ENCODE data around the gene ZNF536.
"Not testable (repeated sequence)": the region's sequence is repeated elsewhere in the genome, so short reads cannot be mapped to it uniquely, and the experiment has no call there.

ZNF536 gene

DNA sequence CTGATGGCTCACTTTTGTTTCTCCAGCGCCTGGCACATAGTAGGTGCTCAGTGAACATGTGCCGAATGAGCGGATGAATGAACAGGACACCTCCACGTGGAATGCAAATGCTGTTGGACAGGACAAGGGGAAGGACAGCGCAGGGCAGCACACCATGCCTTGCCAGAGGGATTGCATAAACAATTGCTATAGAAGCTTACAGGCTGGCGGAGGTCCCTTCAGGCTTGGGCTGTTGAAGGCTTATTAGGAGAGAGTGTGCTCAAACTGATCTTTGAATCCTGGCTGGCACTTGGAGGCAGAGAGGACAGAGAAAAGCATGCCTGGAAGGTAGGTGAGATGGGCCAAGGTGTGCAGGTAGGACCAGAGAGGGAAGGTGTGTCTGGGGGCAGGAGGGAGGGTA lies 35.9 kb upstream of the ZNF536 start:
- no peak for DNase-seq
- H3K27ac Mint-ChIP-seq: no peak overlapping the region
- H3K36me3 Mint-ChIP-seq (ENCODE audit: low read depth): no peaks in the 10 kb centered on the region
- H3K27me3 Mint-ChIP-seq: no peaks in the 10 kb centered on the region
- H3K9me3 Mint-ChIP-seq: no peaks in the 10 kb centered on the region
- no peak overlapping the region for H3K4me3 Mint-ChIP-seq
- H3K4me1 Mint-ChIP-seq (ENCODE audit: low read depth): no peaks in the 10 kb centered on the region

DNA sequence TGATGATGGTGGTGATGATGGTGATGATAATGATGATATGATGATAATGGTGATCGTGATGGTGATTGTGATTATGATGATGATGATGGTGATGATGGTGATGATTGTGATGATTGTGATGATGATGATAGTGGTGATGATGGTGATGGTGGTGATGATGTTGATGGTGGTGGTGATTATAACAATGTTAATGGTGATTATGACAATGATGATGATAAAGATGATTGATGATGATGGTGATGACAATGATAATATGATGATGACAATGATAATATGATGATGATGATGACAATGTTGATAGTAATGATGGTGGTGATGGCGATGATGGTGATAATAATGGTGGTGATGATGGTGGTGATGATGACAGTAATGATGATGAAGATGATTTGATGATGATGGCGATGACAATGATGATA lies 34.1 kb upstream of the ZNF536 start:
- no peaks in the 10 kb centered on the region for H3K9me3 Mint-ChIP-seq
- no peak overlapping the region for H3K4me3 Mint-ChIP-seq
- H3K27ac Mint-ChIP-seq: no peak overlapping the region
- no peaks in the 10 kb centered on the region for H3K27me3 Mint-ChIP-seq
- no peaks in the 10 kb centered on the region for H3K36me3 Mint-ChIP-seq (ENCODE audit: low read depth)
- no peak for DNase-seq
- no peaks in the 10 kb centered on the region for H3K4me1 Mint-ChIP-seq (ENCODE audit: low read depth)

DNA sequence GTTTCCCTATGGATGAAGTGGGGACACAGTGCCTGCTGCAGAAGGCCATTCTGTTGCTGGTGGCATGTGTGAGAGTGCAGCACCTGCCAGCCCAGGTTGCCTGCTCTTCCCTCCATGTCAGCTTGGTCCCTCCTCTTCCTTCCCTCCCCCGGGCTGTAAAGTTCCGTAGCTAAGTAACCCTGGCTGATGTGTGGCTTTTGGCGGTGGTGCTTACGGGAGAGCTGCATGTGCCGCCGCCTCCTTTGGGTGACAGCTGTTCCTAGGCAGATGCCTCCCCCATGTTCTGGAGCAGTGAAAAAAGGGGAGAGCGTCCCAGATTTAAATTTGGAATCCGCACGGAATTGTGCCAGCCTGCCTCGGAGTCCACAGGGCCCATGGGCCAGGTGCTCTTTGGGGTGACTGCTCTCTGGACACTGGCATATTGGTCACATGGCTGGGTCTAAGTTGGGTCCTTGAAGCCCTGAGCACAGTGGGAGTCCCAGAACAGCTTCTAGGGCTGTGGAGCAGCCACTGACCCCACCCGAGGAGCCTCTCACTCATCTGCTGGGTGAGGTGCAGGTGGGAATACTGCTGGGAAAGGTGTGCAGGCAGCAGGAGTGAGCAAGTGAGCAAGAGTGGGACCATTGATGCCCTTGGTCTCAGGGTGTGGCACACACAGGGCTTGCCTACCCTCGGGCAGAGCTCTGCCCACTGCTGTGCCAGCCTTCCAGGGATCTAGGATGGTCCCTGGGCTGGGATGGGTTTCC lies 33.1 kb upstream of the ZNF536 start:
- DNase-seq: no peak
- Mint-ChIP-seq H3K27me3 (no peaks in the 10 kb centered on the region), H3K4me1 (ENCODE audit: low read depth) (no peaks in the 10 kb centered on the region), H3K27ac (no peak overlapping the region), H3K9me3 (no peaks in the 10 kb centered on the region), H3K4me3 (no peak overlapping the region), H3K36me3 (ENCODE audit: low read depth) (no peaks in the 10 kb centered on the region)

DNA sequence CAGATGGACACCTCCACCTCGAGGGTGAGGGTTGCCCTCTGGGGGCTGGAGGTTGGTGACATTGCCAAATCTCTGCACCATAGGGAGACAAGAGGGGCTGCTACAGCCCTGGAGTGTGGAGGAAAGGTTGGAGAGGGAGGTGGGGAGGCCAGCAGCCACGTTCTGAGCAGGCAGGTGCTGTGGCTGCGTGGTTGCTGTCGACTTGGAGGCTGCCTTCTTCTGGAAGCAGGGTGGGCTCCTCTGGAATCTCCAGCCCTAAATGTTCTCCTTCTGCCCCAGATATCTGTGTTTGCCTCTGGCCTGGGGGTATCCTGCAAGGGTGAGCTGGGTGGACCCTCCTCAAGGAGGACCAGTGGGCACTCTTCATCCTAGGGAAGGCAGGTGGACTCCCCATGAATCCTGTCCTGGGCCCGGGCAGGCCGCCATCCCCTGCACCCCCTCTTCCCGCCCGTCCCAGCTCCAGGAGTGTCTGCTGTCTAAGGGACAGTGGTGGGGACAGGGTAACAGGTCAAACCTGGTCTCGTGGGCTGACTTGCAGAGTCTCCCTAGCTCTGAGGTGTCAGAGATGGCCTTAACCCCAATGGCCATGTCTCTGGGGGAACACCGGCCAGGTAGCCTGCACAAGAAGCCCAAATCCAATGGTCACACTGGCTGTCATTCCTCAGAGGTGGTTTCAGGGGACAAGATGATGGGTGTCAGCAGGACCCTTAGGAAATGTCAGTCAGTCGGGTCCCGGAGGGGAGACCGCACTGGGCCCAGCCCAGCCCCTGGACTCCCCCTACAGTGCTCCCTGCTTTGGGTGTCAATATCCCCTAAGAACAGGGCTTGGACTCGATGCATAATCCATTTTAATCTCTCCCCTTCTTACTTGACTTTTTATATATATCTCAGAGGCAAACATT lies 32.3 kb upstream of the ZNF536 start:
- no peaks in the 10 kb centered on the region for H3K27me3 Mint-ChIP-seq
- H3K4me3 Mint-ChIP-seq: no peak overlapping the region
- no peak for DNase-seq
- no peaks in the 10 kb centered on the region for H3K4me1 Mint-ChIP-seq (ENCODE audit: low read depth)
- no peaks in the 10 kb centered on the region for H3K36me3 Mint-ChIP-seq (ENCODE audit: low read depth)
- no peak overlapping the region for H3K27ac Mint-ChIP-seq
- no peaks in the 10 kb centered on the region for H3K9me3 Mint-ChIP-seq

DNA sequence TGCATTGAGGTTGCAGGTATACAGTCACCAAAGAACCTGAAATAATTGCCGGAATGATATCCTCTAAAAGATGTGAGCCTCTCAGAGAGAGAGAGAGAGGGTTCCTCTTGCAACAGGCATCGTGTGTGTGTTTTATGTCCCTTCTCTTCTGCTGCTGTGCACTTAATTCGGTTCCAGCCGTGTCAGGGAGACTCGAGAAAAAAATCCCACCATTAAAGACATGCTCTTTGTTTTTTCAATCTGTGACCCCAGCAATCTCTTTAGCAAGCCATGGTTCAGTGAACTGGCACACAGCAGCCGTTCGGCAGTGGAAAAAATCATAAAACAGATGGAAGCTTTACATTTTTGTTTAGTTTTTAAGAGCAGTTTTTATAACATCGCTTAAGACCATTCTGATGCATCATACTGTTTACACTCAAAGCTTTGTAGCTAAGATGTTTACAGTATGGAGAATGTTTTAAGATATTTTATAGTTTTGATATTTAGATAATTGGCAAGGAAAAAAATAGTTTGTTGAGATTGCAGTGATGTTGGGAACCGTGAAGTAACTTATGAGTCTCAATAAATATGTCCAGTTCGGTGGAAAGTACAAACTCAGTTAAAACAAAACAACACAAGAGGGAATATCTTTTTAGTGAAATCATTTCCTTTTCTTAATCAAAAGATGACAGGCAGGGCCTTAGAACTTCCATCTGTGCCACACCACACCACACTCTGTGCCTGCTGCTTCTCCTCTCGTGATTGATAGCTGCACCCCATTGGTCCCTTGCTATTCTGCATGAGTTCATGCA lies 31.2 kb upstream of the ZNF536 start:
- H3K27ac Mint-ChIP-seq: no peak overlapping the region
- no peak overlapping the region for H3K4me3 Mint-ChIP-seq
- no peaks in the 10 kb centered on the region for H3K36me3 Mint-ChIP-seq (ENCODE audit: low read depth)
- H3K27me3 Mint-ChIP-seq: no peaks in the 10 kb centered on the region
- H3K4me1 Mint-ChIP-seq (ENCODE audit: low read depth): no peaks in the 10 kb centered on the region
- no peaks in the 10 kb centered on the region for H3K9me3 Mint-ChIP-seq
- no peak for DNase-seq

DNA sequence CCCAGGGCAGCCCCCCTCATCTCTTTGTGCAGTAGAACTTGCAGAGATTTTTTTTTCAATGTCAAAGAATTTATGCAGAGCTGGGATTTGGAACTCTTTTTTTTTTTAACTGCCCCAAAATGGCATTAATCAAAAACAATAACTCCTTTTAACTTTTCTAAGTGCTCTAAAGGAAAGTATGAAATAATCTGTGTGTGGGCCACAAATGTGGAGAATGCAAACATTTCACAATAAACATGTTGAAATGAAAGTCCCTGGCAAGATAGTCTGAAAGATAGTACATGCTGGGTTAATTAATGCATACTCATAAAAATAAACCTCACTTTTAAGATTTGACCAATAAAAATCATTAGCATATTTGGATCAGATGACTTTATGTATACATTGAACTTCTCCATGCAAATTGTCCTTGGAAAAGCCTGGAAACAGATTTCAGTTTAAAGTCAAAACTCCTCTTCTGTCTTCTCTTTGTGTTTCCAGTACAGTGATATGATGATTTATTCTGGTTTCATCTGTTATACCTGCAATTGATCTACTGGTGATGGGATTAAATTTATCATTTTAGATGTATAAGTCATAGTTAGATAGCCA lies 30.5 kb upstream of the ZNF536 start:
- H3K27me3 Mint-ChIP-seq: no peaks in the 10 kb centered on the region
- no peaks in the 10 kb centered on the region for H3K4me1 Mint-ChIP-seq (ENCODE audit: low read depth)
- no peaks in the 10 kb centered on the region for H3K9me3 Mint-ChIP-seq
- no peak overlapping the region for H3K4me3 Mint-ChIP-seq
- no peak overlapping the region for H3K27ac Mint-ChIP-seq
- H3K36me3 Mint-ChIP-seq (ENCODE audit: low read depth): no peaks in the 10 kb centered on the region
- no peak for DNase-seq

DNA sequence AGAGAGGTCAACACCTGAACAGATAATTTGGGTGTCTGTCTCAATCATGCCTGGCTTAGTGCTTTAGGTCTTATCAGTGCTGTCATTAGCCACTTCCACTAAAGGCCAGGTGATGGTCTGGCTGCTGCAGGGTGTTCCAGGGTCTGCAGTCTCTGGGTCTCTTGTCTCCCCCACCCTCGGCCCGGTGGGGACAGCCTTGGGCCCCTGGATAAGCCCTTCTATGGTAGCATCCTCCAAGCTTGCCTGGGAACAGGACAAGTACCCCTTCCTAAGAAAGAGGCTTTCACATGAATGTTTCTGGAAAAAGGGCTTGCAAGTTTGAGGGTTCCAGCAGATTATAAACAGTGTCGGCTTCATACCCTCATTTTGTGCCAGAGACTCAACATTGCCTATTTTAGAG lies 29.3 kb upstream of the ZNF536 start:
- Mint-ChIP-seq H3K36me3 (ENCODE audit: low read depth) (no peaks in the 10 kb centered on the region), H3K4me1 (ENCODE audit: low read depth) (no peaks in the 10 kb centered on the region), H3K27ac (no peak overlapping the region)

DNA sequence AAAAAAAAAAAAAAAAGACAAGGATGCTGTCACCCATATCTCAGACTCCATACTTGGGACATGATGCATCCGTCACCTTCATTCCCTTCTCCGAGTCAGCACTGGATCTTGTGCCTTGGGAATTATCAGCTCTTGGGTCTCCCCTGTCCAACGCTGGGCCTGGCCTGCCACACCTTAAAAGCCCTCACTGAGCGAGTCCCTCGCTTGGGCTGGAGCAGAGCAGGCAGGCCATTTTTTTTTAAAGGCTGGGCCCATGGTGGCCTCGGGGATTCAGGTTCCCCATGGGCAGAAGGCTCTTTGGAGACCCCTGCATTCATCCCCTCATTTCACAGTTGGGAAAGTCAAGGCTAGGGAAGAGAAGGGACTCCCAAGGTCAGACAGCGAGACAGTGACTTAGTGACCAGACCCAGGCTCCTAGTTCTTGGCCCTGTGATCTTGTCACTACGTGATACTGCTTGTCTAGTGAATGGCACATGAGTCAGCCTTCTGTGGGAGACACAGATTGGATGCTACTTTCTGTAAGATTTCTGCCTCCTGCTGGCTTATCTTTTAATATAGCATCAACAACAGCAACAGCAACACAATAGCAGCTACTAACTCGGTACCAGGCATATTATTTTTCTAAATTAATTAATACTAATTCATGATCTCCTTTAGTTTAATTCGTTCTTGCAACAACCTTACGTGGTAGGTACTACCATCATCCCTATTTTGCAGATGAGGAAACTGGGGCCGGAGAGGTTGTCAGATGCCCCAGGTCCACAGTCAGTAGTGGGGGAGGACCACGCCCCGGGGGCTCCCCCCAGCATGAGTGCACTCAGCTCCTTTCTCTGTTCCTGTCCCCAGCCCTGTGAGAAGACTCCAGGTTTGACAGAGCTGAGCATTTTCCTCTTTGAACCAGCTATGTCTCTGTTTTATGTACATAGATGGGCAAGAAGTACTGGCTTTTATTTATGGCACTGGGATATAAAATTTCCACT lies 27.4 kb upstream of the ZNF536 start:
- H3K27me3 Mint-ChIP-seq: peaks cover 3% of the 10 kb centered on the region
- H3K4me1 Mint-ChIP-seq (ENCODE audit: low read depth): no peaks in the 10 kb centered on the region
- H3K4me3 Mint-ChIP-seq: no peak overlapping the region
- H3K9me3 Mint-ChIP-seq: no peaks in the 10 kb centered on the region
- H3K36me3 Mint-ChIP-seq (ENCODE audit: low read depth): no peaks in the 10 kb centered on the region
- no peak overlapping the region for H3K27ac Mint-ChIP-seq
- DNase-seq: no peak

More for the DNA sequence above, 29.3 kb upstream of the ZNF536 start:
- no peak overlapping the region for H3K4me3 Mint-ChIP-seq
- H3K27me3 Mint-ChIP-seq: no peaks in the 10 kb centered on the region
- no peak for DNase-seq
- no peaks in the 10 kb centered on the region for H3K9me3 Mint-ChIP-seq

DNA sequence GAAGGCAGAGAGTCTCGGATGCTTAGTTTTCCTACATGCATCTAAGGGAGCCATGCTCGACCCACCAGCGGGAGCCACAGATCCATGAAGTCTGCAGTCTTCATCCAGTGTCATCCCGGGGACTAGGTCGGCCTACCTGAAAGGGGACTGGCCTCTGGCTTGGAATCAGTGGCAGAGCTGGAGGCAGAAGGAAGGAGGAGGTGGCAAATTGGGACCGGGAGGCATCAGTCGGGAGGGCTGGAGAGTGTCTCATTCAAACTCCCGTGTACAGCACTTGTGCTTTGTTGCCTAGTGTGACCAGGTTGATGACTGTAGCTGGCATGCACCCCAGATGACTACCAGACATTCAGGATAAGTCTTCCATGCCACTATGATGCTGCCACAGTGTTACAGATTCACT lies 26.5 kb upstream of the ZNF536 start:
- DNase-seq: no peak
- no peak overlapping the region for H3K27ac Mint-ChIP-seq
- no peaks in the 10 kb centered on the region for H3K4me1 Mint-ChIP-seq (ENCODE audit: low read depth)
- H3K9me3 Mint-ChIP-seq: no peaks in the 10 kb centered on the region
- H3K4me3 Mint-ChIP-seq: no peak overlapping the region
- no peaks in the 10 kb centered on the region for H3K36me3 Mint-ChIP-seq (ENCODE audit: low read depth)
- peaks cover 3% of the 10 kb centered on the region for H3K27me3 Mint-ChIP-seq

DNA sequence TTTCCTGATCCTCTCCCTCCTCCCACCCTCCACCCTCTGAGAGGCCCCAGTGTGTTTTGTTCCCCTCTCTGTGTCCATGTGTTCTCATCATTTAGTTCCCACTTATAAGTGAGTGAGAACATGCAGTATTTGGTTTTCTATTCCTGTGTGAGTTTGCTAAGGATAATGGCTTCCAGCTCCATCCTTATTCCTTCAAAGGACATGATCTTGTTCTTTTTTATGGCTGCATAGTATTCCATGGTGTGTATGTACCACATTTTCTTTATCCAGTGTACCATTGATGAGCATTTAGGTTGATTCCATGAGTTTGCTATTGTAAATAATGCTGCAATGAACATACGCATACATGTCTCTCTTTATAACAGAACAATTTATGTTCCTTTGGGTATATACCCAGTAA lies 25.7 kb upstream of the ZNF536 start:
- H3K9me3 Mint-ChIP-seq; H3K4me1 Mint-ChIP-seq (ENCODE audit: low read depth); H3K27me3 Mint-ChIP-seq; DNase-seq; H3K36me3 Mint-ChIP-seq (ENCODE audit: low read depth); H3K27ac Mint-ChIP-seq; H3K4me3 Mint-ChIP-seq: not testable (repeated sequence)

DNA sequence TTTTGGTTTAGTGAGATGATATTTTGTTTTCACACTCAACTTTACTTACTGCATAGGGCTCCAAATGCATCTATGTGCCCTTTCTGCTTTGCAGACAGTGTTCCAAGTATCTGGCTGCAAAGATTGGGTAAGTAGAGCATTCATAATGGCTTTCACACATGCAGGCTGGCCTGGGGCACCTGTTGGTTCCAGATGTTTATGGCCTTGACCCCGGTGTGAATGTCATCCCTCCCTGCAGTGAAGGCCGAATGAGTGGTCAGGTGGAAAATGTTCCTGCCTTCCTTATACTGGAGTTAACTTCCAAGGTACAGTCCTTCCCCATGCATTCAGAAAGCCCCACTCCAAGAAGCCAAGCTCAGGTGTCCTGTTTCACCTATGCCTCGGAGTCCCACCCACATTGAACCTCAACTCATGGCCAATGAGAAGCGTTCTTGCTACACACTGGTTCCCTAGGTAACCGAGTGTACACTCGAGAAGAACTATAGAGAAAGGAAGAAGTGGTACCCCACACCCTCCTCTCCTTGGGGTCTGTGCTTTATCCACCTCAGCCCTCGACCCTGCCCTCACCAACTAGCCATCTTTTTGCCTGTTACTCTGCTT lies 23.0 kb upstream of the ZNF536 start:
- Mint-ChIP-seq H3K27ac (no peak overlapping the region), H3K36me3 (ENCODE audit: low read depth) (no peaks in the 10 kb centered on the region), H3K27me3 (peaks cover 6% of the 10 kb centered on the region), H3K4me1 (ENCODE audit: low read depth) (peaks cover 3% of the 10 kb centered on the region), H3K4me3 (no peak overlapping the region), H3K9me3 (no peaks in the 10 kb centered on the region)
- DNase-seq: no peak

DNA sequence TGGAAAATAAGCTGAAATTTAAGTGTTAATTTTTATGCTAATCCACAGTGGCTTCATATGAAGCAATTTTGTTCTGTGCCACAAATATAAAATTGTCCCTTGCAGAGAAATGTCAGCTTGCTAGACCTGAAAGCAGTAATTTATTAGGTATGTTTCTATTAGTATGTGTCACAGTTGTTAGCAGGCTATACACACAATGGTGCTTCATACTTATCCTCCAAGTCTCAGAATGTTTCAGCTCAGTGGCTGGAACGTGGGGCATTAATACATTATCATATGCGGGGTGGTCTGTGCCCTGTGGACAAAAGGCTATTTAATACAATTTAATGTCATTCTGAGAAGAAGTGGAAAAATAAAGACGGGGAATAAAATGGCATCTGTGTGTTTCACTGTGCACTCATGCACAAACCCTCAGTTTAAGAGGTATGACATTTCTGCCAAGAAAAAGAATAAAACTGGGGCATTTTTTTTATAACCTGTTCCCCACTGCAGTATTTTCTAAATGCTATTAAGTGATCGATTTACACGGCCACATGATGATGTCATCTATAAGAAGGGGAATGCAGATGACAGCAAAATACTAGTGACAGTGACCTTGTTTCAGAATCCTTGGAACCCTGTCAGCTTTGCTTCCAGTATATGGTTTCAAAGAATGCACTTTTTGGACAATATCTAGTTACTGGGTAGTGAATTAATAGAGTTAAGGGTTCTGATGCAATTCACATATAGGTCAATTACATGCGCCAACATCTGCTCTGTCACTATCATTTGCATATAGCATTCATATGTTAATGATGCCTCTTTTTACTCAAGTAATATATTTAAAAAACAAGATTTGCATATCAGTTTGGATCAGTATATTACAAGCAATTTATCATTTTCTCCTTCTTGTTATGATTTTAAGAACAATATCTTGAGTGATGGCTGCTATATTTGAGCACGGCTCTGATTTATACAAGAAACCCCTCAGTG lies 21.2 kb upstream of the ZNF536 start:
- H3K4me3 Mint-ChIP-seq: no peak overlapping the region
- peaks cover 3% of the 10 kb centered on the region for H3K4me1 Mint-ChIP-seq (ENCODE audit: low read depth)
- no peaks in the 10 kb centered on the region for H3K9me3 Mint-ChIP-seq

More for the DNA sequence above, 21.2 kb upstream of the ZNF536 start:
- Mint-ChIP-seq H3K27me3 (peaks cover 9% of the 10 kb centered on the region), H3K27ac (no peak overlapping the region), H3K36me3 (ENCODE audit: low read depth) (no peaks in the 10 kb centered on the region)
- no peak for DNase-seq

Measured in activated T-cell treated with anti-CD3 and anti-CD28 coated beads, Interleukin-2, amount 50 U/mL, for 24 hours (primary cell).